Mucosa of rectum (tissue), 2 donors: ENCODE results near the gene MPO.

Experiments
- H3K27ac ChIP-seq, 2 donors: one replicate each; pipeline ENCODE4 v1.7.0; 2013; ENCODE audit warnings: inconsistent platforms in 2 of 2, low read depth in 2 of 2, low read length in 2 of 2
- H3K27me3 ChIP-seq, 2 donors: one replicate each; pipeline ENCODE4 v1.7.0; 2013; ENCODE audit warnings: low read length in 2 of 2; ENCODE audit not compliant: control insufficient read depth in 2 of 2, insufficient read depth in 2 of 2
- H3K36me3 ChIP-seq, 2 donors: one replicate each; pipeline ENCODE4 v1.7.0; 2013; ENCODE audit warnings: low read length in 2 of 2; ENCODE audit not compliant: control insufficient read depth in 2 of 2, insufficient read depth in 2 of 2
- H3K4me1 ChIP-seq, 2 donors: one replicate each; pipeline ENCODE4 v1.7.0; 2013; ENCODE audit warnings: low read length in 2 of 2, mild to moderate bottlenecking in 1 of 2; ENCODE audit not compliant: control insufficient read depth in 2 of 2, insufficient read depth in 2 of 2
- H3K4me3 ChIP-seq, 2 donors: one replicate each; pipeline ENCODE4 v1.7.0; 2013; ENCODE audit warnings: low read length in 2 of 2
- H3K9ac ChIP-seq, 2 donors: one replicate each; pipeline ENCODE4 v1.7.0; 2013; ENCODE audit warnings: low read length in 2 of 2, low read depth in 1 of 2, mild to moderate bottlenecking in 1 of 2
- H3K9me3 ChIP-seq, 2 donors: one replicate each; pipeline ENCODE4 v1.7.0; 2013; ENCODE audit warnings: low read length in 2 of 2; ENCODE audit not compliant: control insufficient read depth in 2 of 2
- donor health status: healthy.
- donor health status: Normal muscosa, but diverticular disease.

Gene MPO

GRCh38 chr17:58305626-58306025 is 24.9 kb upstream of the MPO start:
- Histone ChIP-seq H3K4me3 (no peak overlapping the region), H3K9ac (no peak overlapping the region), H3K36me3 (no peaks in the 10 kb centered on the region), H3K9me3 (no peaks in the 10 kb centered on the region), H3K27me3 (no peaks in the 10 kb centered on the region), H3K4me1 (no peaks in the 10 kb centered on the region), H3K27ac (no peak overlapping the region)

DNA sequence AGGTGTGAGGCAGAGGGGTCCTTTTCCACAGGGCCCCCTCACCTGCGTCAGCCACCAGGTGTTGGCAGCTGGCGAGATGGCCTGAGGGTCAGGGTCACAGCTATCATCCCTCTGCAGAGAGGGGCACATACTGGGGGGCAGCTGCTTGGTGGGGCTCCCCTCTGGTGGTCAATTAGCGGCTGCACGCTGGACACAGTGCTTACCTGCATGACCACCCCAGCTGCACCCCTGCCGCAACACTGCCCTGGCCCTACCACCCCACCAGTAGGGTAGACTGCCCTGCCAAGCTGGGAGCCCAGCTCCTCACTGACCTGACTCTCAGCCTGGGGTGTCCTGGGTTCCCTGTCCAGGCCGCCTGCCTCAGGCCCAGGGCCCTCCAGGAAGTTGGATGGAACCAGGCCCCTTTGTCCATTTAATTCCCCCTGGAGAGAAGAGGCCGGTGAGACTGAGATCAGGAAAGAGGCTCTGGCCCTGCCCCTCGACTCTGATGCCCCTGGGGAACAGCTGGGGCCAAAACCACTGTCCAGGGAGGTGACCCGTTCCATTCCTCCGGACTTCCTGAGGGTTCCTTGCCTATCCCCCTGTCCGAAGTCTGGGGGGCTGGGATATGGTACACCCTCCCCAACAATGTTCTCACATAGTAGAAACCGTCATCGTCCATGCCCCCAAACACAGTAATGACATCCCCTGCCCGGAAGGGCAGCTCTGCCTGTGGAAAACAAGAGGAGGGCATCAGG is 24.2 kb upstream of the MPO start:
- Histone ChIP-seq H3K4me3 (no peak overlapping the region), H3K9ac (no peak overlapping the region), H3K27me3 (no peaks in the 10 kb centered on the region), H3K36me3 (no peaks in the 10 kb centered on the region), H3K27ac (no peak overlapping the region), H3K4me1 (no peaks in the 10 kb centered on the region), H3K9me3 (no peaks in the 10 kb centered on the region)

- no peaks in the 10 kb centered on the region for H3K27me3 ChIP-seq
- no peaks in the 10 kb centered on the region for H3K4me1 ChIP-seq
- H3K36me3 ChIP-seq: no peaks in the 10 kb centered on the region
- no peak overlapping the region for H3K9ac ChIP-seq
- H3K27ac ChIP-seq: no peak overlapping the region
- H3K9me3 ChIP-seq: no peaks in the 10 kb centered on the region
- no peak overlapping the region for H3K4me3 ChIP-seq
Observed at GRCh38 chr17:58303971-58304749, 23.4 kb upstream of the MPO start.

DNA sequence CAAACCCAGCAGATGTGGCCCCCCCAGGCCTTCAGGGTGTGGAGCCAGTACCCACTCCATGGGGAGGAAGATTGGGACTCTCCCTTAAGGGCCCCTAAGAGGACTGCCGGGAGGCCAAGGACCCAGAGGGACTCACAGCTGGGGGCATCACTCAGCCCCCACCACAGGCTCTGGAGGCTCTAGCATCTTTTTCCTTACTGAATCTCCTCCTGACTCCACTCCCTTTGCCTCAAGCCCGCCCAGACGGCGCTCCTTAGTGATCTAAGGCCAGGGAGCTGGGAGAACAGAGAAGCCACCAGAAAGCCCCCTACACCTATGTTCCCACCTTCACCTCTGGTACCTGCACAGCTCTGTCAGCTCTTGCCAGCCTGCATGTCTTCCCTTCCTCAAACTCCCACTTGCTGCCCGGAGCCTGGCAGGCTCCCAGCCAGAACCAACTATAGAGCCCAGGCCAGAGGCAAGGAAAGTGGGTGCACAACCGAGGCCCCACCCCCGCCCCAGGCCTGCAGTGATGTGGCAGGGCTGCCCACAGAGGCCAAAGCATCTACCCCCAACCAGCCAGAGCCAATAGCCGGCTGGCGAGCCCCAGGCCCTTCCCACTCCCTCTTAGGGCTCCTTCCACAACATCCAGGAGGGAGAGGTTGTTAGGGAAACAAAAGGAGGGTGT is 22.3 kb upstream of the MPO start:
- no peak overlapping the region for H3K9ac ChIP-seq
- H3K4me3 ChIP-seq: no peak overlapping the region
- no peaks in the 10 kb centered on the region for H3K4me1 ChIP-seq
- H3K27me3 ChIP-seq: no peaks in the 10 kb centered on the region
- H3K9me3 ChIP-seq: no peaks in the 10 kb centered on the region
- H3K36me3 ChIP-seq: no peaks in the 10 kb centered on the region
- H3K27ac ChIP-seq: no peak overlapping the region

DNA sequence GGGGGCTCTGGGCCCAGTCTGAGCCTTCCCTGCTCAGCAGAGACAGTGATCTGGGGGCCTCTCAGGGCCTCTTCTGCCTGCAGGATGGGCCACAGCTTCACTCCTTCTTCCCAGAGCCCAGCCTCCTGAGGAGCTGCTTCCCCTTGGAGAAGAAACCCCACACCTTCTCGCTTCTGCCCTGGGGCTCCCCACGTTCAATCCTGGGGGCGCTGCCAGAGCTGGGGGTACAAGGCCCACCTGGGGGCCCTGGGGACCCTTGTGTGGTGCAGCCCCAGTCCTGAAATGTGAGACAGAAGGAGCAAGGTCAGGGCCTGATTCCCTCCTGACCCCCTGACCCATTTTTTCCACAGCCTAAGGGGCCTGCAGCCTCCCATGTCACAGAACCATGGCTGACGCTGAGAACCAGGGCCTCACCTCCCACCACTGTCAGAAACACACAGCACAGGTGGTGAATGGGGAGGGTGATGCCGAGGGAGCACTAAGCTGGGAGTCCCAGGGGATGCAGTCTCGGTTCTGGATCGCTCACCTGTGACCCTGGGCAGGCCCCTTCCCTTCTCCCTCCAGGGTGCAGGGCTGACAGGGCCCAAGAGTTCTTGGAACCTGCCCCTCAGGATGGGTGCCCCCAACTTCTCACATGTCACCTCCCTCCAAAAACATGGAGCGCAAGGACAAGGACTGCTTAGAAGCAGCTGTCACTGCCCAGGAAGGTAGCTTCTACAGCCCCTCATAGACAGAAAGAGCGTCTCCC is 21.6 kb upstream of the MPO start:
- Histone ChIP-seq H3K4me3 (no peak overlapping the region), H3K9me3 (no peaks in the 10 kb centered on the region), H3K4me1 (no peaks in the 10 kb centered on the region), H3K27ac (no peak overlapping the region), H3K27me3 (no peaks in the 10 kb centered on the region), H3K9ac (no peak overlapping the region), H3K36me3 (no peaks in the 10 kb centered on the region)

GRCh38 chr17:58301504-58302150 is 20.9 kb upstream of the MPO start:
- Histone ChIP-seq H3K27me3 (no peaks in the 10 kb centered on the region), H3K36me3 (no peaks in the 10 kb centered on the region)

GRCh38 chr17:58300336-58300735 is 19.6 kb upstream of the MPO start:
- Histone ChIP-seq H3K4me1 (no peaks in the 10 kb centered on the region), H3K9me3 (no peaks in the 10 kb centered on the region), H3K9ac (no peak overlapping the region), H3K4me3 (no peak overlapping the region), H3K36me3 (no peaks in the 10 kb centered on the region), H3K27ac (no peak overlapping the region), H3K27me3 (no peaks in the 10 kb centered on the region)

More at GRCh38 chr17:58301504-58302150, 20.9 kb upstream of the MPO start:
- Histone ChIP-seq H3K27ac (no peak overlapping the region), H3K4me3 (no peak overlapping the region), H3K9me3 (no peaks in the 10 kb centered on the region), H3K4me1 (no peaks in the 10 kb centered on the region), H3K9ac (no peak overlapping the region)

DNA sequence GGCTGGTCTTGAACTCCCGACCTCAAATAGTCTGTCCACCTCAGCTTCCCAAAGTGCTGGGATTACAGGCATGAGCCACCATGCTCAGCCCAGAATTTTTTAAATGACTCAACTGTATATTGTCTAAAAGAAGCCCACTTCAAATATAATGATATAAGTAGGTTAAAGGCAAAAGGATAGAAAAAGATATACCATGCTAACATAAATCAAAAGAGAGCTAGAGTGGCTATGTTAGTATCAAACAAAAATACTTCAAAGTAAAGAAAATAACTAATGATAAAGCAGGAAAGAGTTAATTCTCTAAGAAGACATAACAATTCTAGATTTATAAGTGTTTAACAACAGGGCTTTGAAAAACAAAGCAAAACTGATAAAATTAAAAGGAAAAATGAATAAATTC is 13.3 kb upstream of the MPO start:
- H3K36me3 ChIP-seq: no peaks in the 10 kb centered on the region
- no peak overlapping the region for H3K9ac ChIP-seq
- no peaks in the 10 kb centered on the region for H3K4me1 ChIP-seq
- no peak overlapping the region for H3K4me3 ChIP-seq
- H3K9me3 ChIP-seq: no peaks in the 10 kb centered on the region
- H3K27me3 ChIP-seq: peaks cover 4 to 8% of the 10 kb centered on the region in 2 donors
- H3K27ac ChIP-seq: no peak overlapping the region

DNA sequence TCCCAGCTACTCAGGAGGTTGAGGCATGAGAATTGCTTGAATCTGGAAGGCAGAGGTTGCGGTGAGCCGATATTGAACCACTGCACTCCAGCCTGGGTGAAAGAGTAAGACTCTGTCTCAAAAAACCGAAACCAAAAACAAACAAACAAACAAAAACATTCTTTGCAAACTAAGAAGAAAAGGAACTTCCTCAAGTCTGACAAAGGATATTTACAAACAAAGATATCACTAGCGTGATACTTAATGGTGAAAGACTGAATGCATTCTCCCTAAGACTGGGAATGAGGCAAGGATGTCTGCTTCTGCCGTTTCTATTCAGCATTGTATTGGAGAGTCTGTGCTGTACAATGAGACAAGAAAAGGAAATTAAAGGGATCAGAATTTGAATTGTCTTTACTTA is 10.5 kb upstream of the MPO start:
- Histone ChIP-seq H3K36me3 (no peaks in the 10 kb centered on the region), H3K4me3 (no peak overlapping the region), H3K4me1 (no peaks in the 10 kb centered on the region), H3K9ac (no peak overlapping the region), H3K27me3 (peaks cover 4 to 8% of the 10 kb centered on the region in 2 donors), H3K27ac (no peak overlapping the region), H3K9me3 (no peaks in the 10 kb centered on the region)
